ENCODE measurements around the gene TTLL13.

GRCh38 chr15:90309020-90309419 is 59.7 kb downstream of the TTLL13 start:
- TF ChIP-seq POLR2AphosphoS5 (IDR thresholded peaks at IDR 0.05; ENCODE audit: low read depth, low read length) (no peak), YY1 (IDR thresholded peaks at IDR 0.05; ENCODE audit: extremely low read depth, insufficient replicate concordance, low read depth, low read length) (no peak), CTCF (IDR thresholded peaks at IDR 0.05 in 2 of 3, conservative IDR thresholded peaks at IDR 0.05 in 1 of 3; ENCODE audit: borderline replicate concordance in 1 of 3, insufficient read depth in 1 of 3, low read depth in 2 of 3, low read length in 2 of 3) (no peak), POLR2A (IDR thresholded peaks at IDR 0.05; ENCODE audit: borderline replicate concordance, extremely low read depth, insufficient read depth, insufficient read length) (no peak), EZH2 (IDR thresholded peaks at IDR 0.05) (no peak), SIN3A (IDR thresholded peaks at IDR 0.05; ENCODE audit: low read depth) (no peak)
